Activated T-cell treated with anti-CD3 and anti-CD28 coated beads for 1 hour (primary cell): Measurements from ENCODE around the gene EPHA10.
"Not testable (repeated sequence)": the region's sequence is repeated elsewhere in the genome, so short reads cannot be mapped to it uniquely, and the experiment has no call there.

Source experiments
- DNase-seq: peaks from one replicate; pipeline ENCODE4 v3.0.0-alpha.2; 2020; ENCODE audit warnings: low read depth

The EPHA10 gene

GRCh38 chr1:37716321-37716720 lies 48.6 kb downstream of the EPHA10 start:
- no peak for DNase-seq

GRCh38 chr1:37714689-37715088 lies 50.2 kb downstream of the EPHA10 start:
- DNase-seq = no peak

GRCh38 chr1:37714226-37714625 lies 50.7 kb downstream of the EPHA10 start:
- no peak for DNase-seq

GRCh38 chr1:37708471-37708870 lies 56.4 kb downstream of the EPHA10 start:
- no peak for DNase-seq

GRCh38 chr1:37705399-37705798 lies 59.5 kb downstream of the EPHA10 start:
- DNase-seq = no peak

GRCh38 chr1:37704966-37705365 lies 60.0 kb downstream of the EPHA10 start:
- no peak for DNase-seq

GRCh38 chr1:37703061-37703460 lies 61.9 kb downstream of the EPHA10 start:
- no peak for DNase-seq

GRCh38 chr1:37701051-37701450 lies 63.9 kb downstream of the EPHA10 start:
- DNase-seq = no peak

GRCh38 chr1:37699147-37699546 lies 65.8 kb downstream of the EPHA10 start:
- DNase-seq = no peak

- DNase-seq = no peak
These were observed 67.2 kb downstream of the EPHA10 start for GRCh38 chr1:37697737-37698136.

GRCh38 chr1:37697090-37697489 lies 67.8 kb downstream of the EPHA10 start:
- DNase-seq = no peak

- no peak for DNase-seq
These were observed 72.1 kb downstream of the EPHA10 start for GRCh38 chr1:37692834-37693175.

GRCh38 chr1:37692078-37692833 lies 72.7 kb downstream of the EPHA10 start, which contains the start of gene CDCA8:
Gene CDCA8, plus strand, starts transcription at chr1:37692516. Its CDS starts 175 bp downstream, at chr1:37692691.
- DNase-seq = peak; percentile 97

- DNase-seq = peak; percentile 11
These were observed 73.3 kb downstream of the EPHA10 start for GRCh38 chr1:37691497-37692077.

- DNase-seq = no peak
These were observed 76.0 kb downstream of the EPHA10 start for GRCh38 chr1:37688926-37689325.

- not testable (repeated sequence) for DNase-seq
These were observed 77.2 kb downstream of the EPHA10 start for GRCh38 chr1:37687764-37688163.

- DNase-seq = no peak
These were observed 79.2 kb downstream of the EPHA10 start for GRCh38 chr1:37685722-37686121.

- not testable (repeated sequence) for DNase-seq
These were observed 80.7 kb downstream of the EPHA10 start for GRCh38 chr1:37684182-37684581.

- DNase-seq = peak; percentile 81
These were observed 82.5 kb downstream of the EPHA10 start for GRCh38 chr1:37682334-37682987.

- no peak for DNase-seq
These were observed 84.0 kb downstream of the EPHA10 start for GRCh38 chr1:37680933-37681332.

- no peak for DNase-seq
These were observed 87.1 kb downstream of the EPHA10 start for GRCh38 chr1:37677808-37678207.

- DNase-seq = no peak
These were observed 87.8 kb downstream of the EPHA10 start for GRCh38 chr1:37677143-37677439.
